Neutrophil (primary cell): ENCODE measurements around the gene L3MBTL4.

Experiments
- H3K27ac ChIP-seq: fragments of 200-600 bp; sonication (generic); 2 replicates; pipeline ENCODE4 v1.5.1; 2016; ENCODE audit warnings: mild to moderate bottlenecking, moderate library complexity
- H3K27me3 ChIP-seq: fragments of 200-600 bp; sonication (generic); 2 replicates; pipeline ENCODE4 v1.6.0; 2016; ENCODE audit warnings: mild to moderate bottlenecking
- H3K36me3 ChIP-seq: fragments of 200-600 bp; sonication (generic); 2 replicates; pipeline ENCODE4 v1.5.1; 2017
- H3K4me1 ChIP-seq, 2 experiments: fragments of 200-600 bp in 1 of 2; sonication (generic) in 1 of 2; 1 replicate in 1 of 2; 2 replicates in 1 of 2; pipeline versions ENCODE4 v1.5.1 to v1.6.1; 2013 to 2016; ENCODE audit warnings: low read depth in 1 of 2, low read length in 1 of 2, mild to moderate bottlenecking in 1 of 2, moderate library complexity in 1 of 2; ENCODE audit not compliant: control insufficient read depth in 1 of 2, insufficient read depth in 1 of 2
- H3K4me3 ChIP-seq, 2 experiments: fragments of 200-600 bp in 1 of 2; sonication (generic) in 1 of 2; 1 replicate in 1 of 2; 2 replicates in 1 of 2; pipeline ENCODE4 v1.5.1; 2013 to 2016; ENCODE audit warnings: low read depth in 1 of 2, low read length in 1 of 2, mild to moderate bottlenecking in 1 of 2, moderate library complexity in 1 of 2
- H3K9me3 ChIP-seq: fragments of 200-600 bp; sonication (generic); 2 replicates; pipeline ENCODE4 v1.5.1; 2016
- TF ChIP-seq, protein P1 (sequence below): fragments of 200-600 bp; sonication (generic); IDR thresholded peaks from 2 replicates; pipeline ENCODE4 v1.5.1; 2016; ENCODE audit warnings: antibody characterized with exemption

The L3MBTL4 gene

GRCh38 chr18:6341303-6341702 is 73.4 kb downstream of the L3MBTL4 start:
- Histone ChIP-seq H3K27ac (no peak overlapping the region), H3K4me1 (no peaks in the 10 kb centered on the region), H3K4me3 (no peak overlapping the region), H3K27me3 (no peaks in the 10 kb centered on the region), H3K9me3 (no peaks in the 10 kb centered on the region), H3K36me3 (no peaks in the 10 kb centered on the region)
- TF ChIP-seq, protein P1, sequence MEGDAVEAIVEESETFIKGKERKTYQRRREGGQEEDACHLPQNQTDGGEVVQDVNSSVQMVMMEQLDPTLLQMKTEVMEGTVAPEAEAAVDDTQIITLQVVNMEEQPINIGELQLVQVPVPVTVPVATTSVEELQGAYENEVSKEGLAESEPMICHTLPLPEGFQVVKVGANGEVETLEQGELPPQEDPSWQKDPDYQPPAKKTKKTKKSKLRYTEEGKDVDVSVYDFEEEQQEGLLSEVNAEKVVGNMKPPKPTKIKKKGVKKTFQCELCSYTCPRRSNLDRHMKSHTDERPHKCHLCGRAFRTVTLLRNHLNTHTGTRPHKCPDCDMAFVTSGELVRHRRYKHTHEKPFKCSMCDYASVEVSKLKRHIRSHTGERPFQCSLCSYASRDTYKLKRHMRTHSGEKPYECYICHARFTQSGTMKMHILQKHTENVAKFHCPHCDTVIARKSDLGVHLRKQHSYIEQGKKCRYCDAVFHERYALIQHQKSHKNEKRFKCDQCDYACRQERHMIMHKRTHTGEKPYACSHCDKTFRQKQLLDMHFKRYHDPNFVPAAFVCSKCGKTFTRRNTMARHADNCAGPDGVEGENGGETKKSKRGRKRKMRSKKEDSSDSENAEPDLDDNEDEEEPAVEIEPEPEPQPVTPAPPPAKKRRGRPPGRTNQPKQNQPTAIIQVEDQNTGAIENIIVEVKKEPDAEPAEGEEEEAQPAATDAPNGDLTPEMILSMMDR = no peak

DNA sequence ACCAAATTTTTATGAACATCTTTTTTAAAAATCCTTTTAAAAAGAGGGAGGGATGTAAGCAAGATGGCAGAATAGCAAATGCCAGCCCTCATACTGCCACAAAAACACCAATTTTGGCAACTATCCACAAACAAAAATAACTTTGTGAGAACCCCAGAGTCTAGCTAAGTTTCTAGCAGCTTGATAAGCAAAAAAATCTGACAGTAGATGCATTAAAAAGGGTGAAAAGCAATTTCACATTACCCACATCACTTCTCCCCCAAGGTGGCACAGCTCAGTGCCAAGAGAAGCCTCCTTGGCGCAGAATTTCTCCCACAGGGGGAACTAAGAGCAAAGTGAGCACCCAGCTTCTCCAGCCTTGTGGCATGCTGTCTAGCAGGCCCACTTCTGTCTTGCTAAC is 74.6 kb downstream of the L3MBTL4 start:
- TF ChIP-seq, protein P1 = no peak
- H3K36me3 ChIP-seq = no peaks in the 10 kb centered on the region
- H3K4me1 ChIP-seq = no peaks in the 10 kb centered on the region
- no peak overlapping the region for H3K4me3 ChIP-seq
- no peaks in the 10 kb centered on the region for H3K27me3 ChIP-seq
- H3K9me3 ChIP-seq = no peaks in the 10 kb centered on the region
- H3K27ac ChIP-seq = no peak overlapping the region

GRCh38 chr18:6336239-6336638 is 78.5 kb downstream of the L3MBTL4 start:
- no peaks in the 10 kb centered on the region for H3K27me3 ChIP-seq
- H3K4me3 ChIP-seq = no peak overlapping the region
- no peak overlapping the region for H3K27ac ChIP-seq
- H3K9me3 ChIP-seq = no peaks in the 10 kb centered on the region
- no peaks in the 10 kb centered on the region for H3K36me3 ChIP-seq
- TF ChIP-seq, protein P1 = no peak
- no peaks in the 10 kb centered on the region for H3K4me1 ChIP-seq

DNA sequence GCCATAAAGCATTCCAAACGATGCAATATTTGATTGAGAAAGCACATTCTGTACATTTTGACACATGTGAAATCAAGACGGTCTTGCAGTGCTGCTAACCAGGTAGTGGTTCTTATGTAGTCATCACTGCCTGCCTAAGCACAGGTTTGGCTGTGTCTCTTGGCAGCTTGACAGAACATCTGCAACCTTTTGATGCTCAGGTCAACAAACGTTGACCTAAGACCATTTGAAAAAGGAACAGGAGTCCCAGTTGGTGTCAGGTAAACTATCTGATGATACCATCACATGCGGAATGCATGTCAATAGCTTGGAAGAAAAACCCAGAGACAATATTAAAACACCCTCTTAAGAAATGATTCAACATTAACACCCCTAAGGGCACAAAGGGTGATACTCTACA is 80.7 kb downstream of the L3MBTL4 start:
- Histone ChIP-seq H3K27me3 (no peaks in the 10 kb centered on the region), H3K4me3 (no peak overlapping the region), H3K9me3 (no peaks in the 10 kb centered on the region), H3K4me1 (no peaks in the 10 kb centered on the region), H3K27ac (no peak overlapping the region), H3K36me3 (no peaks in the 10 kb centered on the region)
- TF ChIP-seq, protein P1 = no peak

DNA sequence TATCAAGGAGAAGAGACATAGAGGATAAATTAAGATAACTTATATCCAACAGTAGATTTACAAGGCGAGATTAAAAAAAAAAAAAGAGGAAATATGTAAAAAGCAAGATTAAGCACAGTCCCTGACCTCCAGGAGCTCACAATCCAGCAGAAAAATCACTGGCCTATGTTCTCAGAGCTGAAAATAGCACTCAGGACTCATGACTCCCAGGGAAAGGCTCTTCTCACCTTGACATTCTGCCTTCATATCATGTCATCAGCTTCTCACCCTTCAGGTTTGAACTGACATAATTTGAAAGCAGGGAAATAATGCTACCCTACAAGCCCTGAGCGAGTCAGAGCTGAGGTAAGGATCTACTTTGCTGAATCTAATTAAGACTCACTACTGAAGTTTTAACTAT is 82.8 kb downstream of the L3MBTL4 start:
- H3K27ac ChIP-seq = no peak overlapping the region

More for the DNA sequence above, 82.8 kb downstream of the L3MBTL4 start:
- TF ChIP-seq, protein P1 = no peak
- Histone ChIP-seq H3K36me3 (no peaks in the 10 kb centered on the region), H3K27me3 (no peaks in the 10 kb centered on the region), H3K4me3 (no peak overlapping the region), H3K9me3 (no peaks in the 10 kb centered on the region), H3K4me1 (no peaks in the 10 kb centered on the region)
